Panc1 (cell line): Measurements from ENCODE around the gene ENOX1. TPM values are rescaled to one million over a fixed set of nuclear protein-coding genes. Genes with fewer than 3 reads are reported as not detected.

Experiments used
- ATAC-seq: fragments of 200-7000 bp; cut with Tn5 transposase; 2 replicates; pipeline ENCODE4 v1.9.1; 2020; ENCODE audit warnings: mild to moderate bottlenecking, moderate library complexity
- BruUV-seq: library from RNA; stranded (reverse); fragments of 400-500 nt; replicated peaks from 2 replicates; lab custom pipeline; 2021; lab: Mats Ljungman, UMichigan
- CTCF ChIA-PET: fragments of 300-600 bp; sonication (Branson Sonifier 250); formaldehyde crosslinking; loops from one replicate; lab custom pipeline; 2022; ENCODE audit warnings: antibody characterized with exemption; lab: Charles Lee
- POLR2A ChIA-PET: fragments of 300-600 bp; sonication (Branson Sonifier 250); formaldehyde crosslinking; loops from one replicate; lab custom pipeline; 2022; ENCODE audit warnings: antibody characterized with exemption; lab: Charles Lee
- DNase-seq: peaks from one replicate; pipeline ENCODE4 v3.0.0-alpha.2; 2010; ENCODE audit warnings: low read depth, low spot score
- H3K27ac ChIP-seq: 2 replicates; pipeline ENCODE4 v1.5.1; 2011; ENCODE audit warnings: mild to moderate bottlenecking, low read length, inconsistent platforms
- H3K27me3 ChIP-seq: fragments of 200-500 bp; sonication (Bioruptor generic); 2 replicates; pipeline ENCODE4 v1.6.0; 2014; ENCODE audit warnings: low read length, inconsistent platforms; ENCODE audit not compliant: control insufficient read depth, insufficient read depth
- H3K36me3 ChIP-seq: fragments of 200-500 bp; sonication (Bioruptor generic); 2 replicates; pipeline ENCODE4 v1.5.1; 2014; ENCODE audit warnings: inconsistent platforms, mild to moderate bottlenecking, low read length, moderate library complexity; ENCODE audit not compliant: control insufficient read depth, insufficient read depth
- H3K4me1 ChIP-seq: 2 replicates; pipeline ENCODE4 v1.5.1; 2011; ENCODE audit warnings: inconsistent platforms, mild to moderate bottlenecking, low read length, moderate library complexity; ENCODE audit not compliant: control insufficient read depth, insufficient read depth
- H3K4me3 ChIP-seq, 2 experiments: 2 replicates each; pipeline ENCODE4 v1.5.1; 2011 to 2012; ENCODE audit warnings: low read depth in 2 of 2, low read length in 2 of 2, mild to moderate bottlenecking in 2 of 2, inconsistent platforms in 1 of 2, moderate library complexity in 1 of 2
- H3K9me3 ChIP-seq: fragments of 200-500 bp; sonication (Bioruptor generic); 2 replicates; pipeline ENCODE4 v1.5.1; 2014; ENCODE audit warnings: low read depth, mild to moderate bottlenecking, inconsistent platforms, low read length, moderate library complexity; ENCODE audit not compliant: control insufficient read depth, insufficient read depth
- CTCF ChIP-seq: fragments of 450-650 bp; IDR thresholded peaks from 2 replicates; pipeline ENCODE4 v1.5.1; 2017; ENCODE audit warnings: mild to moderate bottlenecking
- POLR2AphosphoS5 ChIP-seq: IDR thresholded peaks from 2 replicates; pipeline ENCODE4 v1.6.1; 2012; ENCODE audit warnings: mild to moderate bottlenecking, low read depth, low read length, moderate library complexity
- REST ChIP-seq, 2 experiments: IDR thresholded peaks; 2 replicates each; pipeline ENCODE4 v1.6.1; 2011 to 2012; ENCODE audit warnings: low read depth in 2 of 2, control low read depth in 1 of 2, low read length in 1 of 2, mild to moderate bottlenecking in 1 of 2, moderate library complexity in 1 of 2; ENCODE audit not compliant: insufficient read depth in 1 of 2
- SIN3A ChIP-seq: IDR thresholded peaks from 2 replicates; pipeline ENCODE4 v1.6.1; 2012; ENCODE audit warnings: low read depth, mild to moderate bottlenecking, low read length, moderate library complexity, borderline replicate concordance; ENCODE audit not compliant: insufficient read depth
- TCF7L2 ChIP-seq: IDR thresholded peaks from 2 replicates; pipeline ENCODE4 v1.6.1; 2011; ENCODE audit warnings: mild to moderate bottlenecking, low read depth, low read length, inconsistent platforms
- in situ Hi-C: cut with HindIII; loops from 2 replicates; pipeline ENCODE4 v1.10.0; 2016; ENCODE audit warnings: low sequenced_read_pairs, low pct_unique_long_range_greater_than_20kb
- intact Hi-C: fragments of 100-400 bp; cut with micrococcal nuclease; formaldehyde crosslinking; loops from one replicate; pipeline ENCODE4 v1.10.0; 2022; ENCODE audit not compliant: unreplicated experiment
- total RNA-seq: library from RNA; stranded (reverse); gene quantifications from one replicate; pipeline ENCODE4 v1.2.1, GENCODE V29; 2021; ENCODE audit not compliant: unreplicated experiment

ENOX1 gene
- total RNA-seq, 1 experiment from 2014 or later: 0.23 TPM

GRCh38 chr13:43377973-43378372 is 408.8 kb downstream of the ENOX1 start:
- POLR2A ChIA-PET: no interaction called here
- no peak for DNase-seq
- intact Hi-C loops (no loop called here), in situ Hi-C loops (no loop called here)
- ATAC-seq: no peak
- CTCF ChIA-PET: no interaction called here
- peaks cover 3% of the 10 kb centered on the region; the same call in 1 of the 2 replicates for H3K9me3 ChIP-seq
- no peaks in the 10 kb centered on the region for H3K4me1 ChIP-seq
- TF ChIP-seq SIN3A (no peak), TCF7L2 (no peak), REST (IDR thresholded peaks at IDR 0.05; ENCODE audit: insufficient read depth in 1 of 2, low read depth in 2 of 2, low read length in 1 of 2) (no peak), POLR2AphosphoS5 (no peak), CTCF (no peak)
- H3K4me3 ChIP-seq: no peak overlapping the region
- H3K27ac ChIP-seq: no peak overlapping the region
- BruUV-seq: no TSS peak
- H3K36me3 ChIP-seq: no peaks in the 10 kb centered on the region; the same call in 1 of the 2 replicates
- no peaks in the 10 kb centered on the region for H3K27me3 ChIP-seq

- no TSS peak for BruUV-seq
- in situ Hi-C loops: no loop called here
- no peak overlapping the region for H3K27ac ChIP-seq
- intact Hi-C loops: no loop called here
- POLR2A ChIA-PET: no interaction called here
- ATAC-seq (no peak), DNase-seq (no peak)
- H3K9me3 ChIP-seq: peaks cover 3% of the 10 kb centered on the region; the same call in 1 of the 2 replicates
- H3K36me3 ChIP-seq: no peaks in the 10 kb centered on the region
- no peaks in the 10 kb centered on the region for H3K27me3 ChIP-seq
- H3K4me1 ChIP-seq: no peaks in the 10 kb centered on the region
- CTCF ChIA-PET: no interaction called here
- TF ChIP-seq CTCF (no peak), POLR2AphosphoS5 (no peak), TCF7L2 (no peak), REST (IDR thresholded peaks at IDR 0.05; ENCODE audit: insufficient read depth in 1 of 2, low read depth in 2 of 2, low read length in 1 of 2) (no peak), SIN3A (no peak)
- H3K4me3 ChIP-seq: no peak overlapping the region
Observed at GRCh38 chr13:43377149-43377548, 409.6 kb downstream of the ENOX1 start.
